Activated naive CD8-positive, alpha-beta T cell treated with anti-CD3 and anti-CD28 coated beads for 36 hours (primary cell): ENCODE results near the gene BLOC1S3. TPM values are rescaled to one million over a fixed set of nuclear protein-coding genes. Genes with fewer than 3 reads are reported as not detected.

Experiments
- DNase-seq: peaks from one replicate; pipeline ENCODE4 v3.0.0; 2021
- H3K27ac Mint-ChIP-seq: one replicate; pipeline ENCODE4 v1.8.0; 2022; ENCODE audit warnings: mild to moderate bottlenecking, moderate library complexity, mixed read lengths
- H3K27me3 Mint-ChIP-seq: one replicate; pipeline ENCODE4 v1.8.0; 2022; ENCODE audit warnings: mild to moderate bottlenecking, mixed read lengths
- H3K36me3 Mint-ChIP-seq: one replicate; pipeline ENCODE4 v1.8.0; 2021; ENCODE audit warnings: mild to moderate bottlenecking, mixed read lengths
- H3K4me1 Mint-ChIP-seq: one replicate; pipeline ENCODE4 v1.8.0; 2021; ENCODE audit warnings: mixed read lengths
- H3K4me3 Mint-ChIP-seq: one replicate; pipeline ENCODE4 v1.8.0; 2022; ENCODE audit warnings: mild to moderate bottlenecking, moderate library complexity, mixed read lengths
- H3K9me3 Mint-ChIP-seq: one replicate; pipeline ENCODE4 v1.8.0; 2022; ENCODE audit warnings: mixed read lengths
- total RNA-seq, 2 experiments: library from RNA; stranded (reverse); gene quantifications; one replicate each; pipeline ENCODE4 v1.2.3, GENCODE V29; 2021

BLOC1S3 gene
- total RNA-seq, 2 experiments from 2014 or later = 10.5 to 13.3 TPM

DNA sequence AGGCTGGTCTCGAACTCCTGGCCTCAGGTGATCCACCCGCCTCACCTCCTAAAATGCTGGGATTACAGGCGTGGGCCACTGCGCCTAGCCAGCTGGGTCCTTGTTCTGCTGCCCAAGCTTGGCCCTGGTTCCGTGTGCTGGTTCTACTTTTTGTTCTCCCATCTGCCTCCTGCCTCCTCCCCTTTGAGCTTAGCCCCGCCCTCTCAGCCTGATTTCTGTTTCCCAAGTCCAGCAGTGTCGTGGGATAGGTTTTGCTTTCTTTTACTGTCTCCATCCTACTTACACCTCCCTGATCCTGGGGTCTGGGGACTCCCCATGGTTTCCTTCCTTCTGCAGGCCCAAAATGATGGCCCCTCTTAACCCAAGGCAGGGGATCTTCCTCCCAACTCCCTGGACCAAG lies 2.4 kb downstream of the BLOC1S3 start:
- no peaks in the 10 kb centered on the region for H3K9me3 Mint-ChIP-seq
- no peaks in the 10 kb centered on the region for H3K27me3 Mint-ChIP-seq
- peaks cover 15% of the 10 kb centered on the region for H3K4me1 Mint-ChIP-seq
- peaks cover 2% of the 10 kb centered on the region for H3K36me3 Mint-ChIP-seq
- peak overlapping the region; percentile 48 for H3K4me3 Mint-ChIP-seq
- H3K27ac Mint-ChIP-seq = peak overlapping the region; percentile 52
- no peak for DNase-seq

DNA sequence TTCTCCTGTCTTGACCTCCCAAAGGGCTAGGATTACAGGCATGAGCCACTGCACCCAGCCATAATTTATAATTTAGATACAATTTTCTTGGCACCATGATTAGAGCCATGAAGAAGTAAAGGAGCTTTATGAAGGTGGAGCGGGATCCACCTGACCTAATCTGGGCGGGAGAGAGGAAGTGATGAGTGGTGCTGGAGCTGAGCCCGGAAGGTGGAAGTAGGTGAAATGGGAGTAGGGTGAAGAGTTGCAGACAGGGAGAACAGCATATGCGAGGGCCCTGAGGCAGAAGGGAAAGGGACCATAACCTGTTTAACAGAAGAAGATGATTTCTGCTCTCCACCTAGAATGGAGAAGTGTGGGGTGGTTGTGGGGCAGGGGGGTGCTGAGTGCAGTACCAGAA lies 4.2 kb downstream of the BLOC1S3 start:
- Mint-ChIP-seq H3K36me3 (peaks cover 2% of the 10 kb centered on the region), H3K27me3 (no peaks in the 10 kb centered on the region), H3K4me3 (no peak overlapping the region), H3K4me1 (peaks cover 18% of the 10 kb centered on the region), H3K9me3 (no peaks in the 10 kb centered on the region), H3K27ac (no peak overlapping the region)
- no peak for DNase-seq

DNA sequence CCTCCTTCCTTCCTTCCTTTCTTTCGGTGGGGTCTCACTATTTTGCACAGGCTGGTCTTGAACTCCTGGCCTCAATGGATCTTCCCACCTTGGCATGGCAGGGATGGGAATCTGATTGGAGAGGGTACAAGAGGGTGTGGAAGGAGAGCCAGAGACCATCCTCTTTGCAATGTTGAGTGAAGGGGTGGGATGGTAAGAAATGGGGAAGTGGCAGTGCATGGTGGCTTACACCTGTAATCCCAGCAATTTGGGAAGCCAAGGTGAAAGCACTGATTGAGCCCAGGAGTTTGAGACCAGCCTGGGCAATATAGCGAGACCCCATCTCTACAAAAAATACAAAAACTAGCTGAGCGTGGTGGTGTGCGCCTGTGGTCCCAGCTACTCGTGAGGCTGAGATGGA lies 5.5 kb downstream of the BLOC1S3 start:
- Mint-ChIP-seq H3K4me3 (no peak overlapping the region), H3K27ac (no peak overlapping the region), H3K27me3 (no peaks in the 10 kb centered on the region), H3K9me3 (no peaks in the 10 kb centered on the region), H3K4me1 (peaks cover 18% of the 10 kb centered on the region), H3K36me3 (peaks cover 2% of the 10 kb centered on the region)
- no peak for DNase-seq

DNA sequence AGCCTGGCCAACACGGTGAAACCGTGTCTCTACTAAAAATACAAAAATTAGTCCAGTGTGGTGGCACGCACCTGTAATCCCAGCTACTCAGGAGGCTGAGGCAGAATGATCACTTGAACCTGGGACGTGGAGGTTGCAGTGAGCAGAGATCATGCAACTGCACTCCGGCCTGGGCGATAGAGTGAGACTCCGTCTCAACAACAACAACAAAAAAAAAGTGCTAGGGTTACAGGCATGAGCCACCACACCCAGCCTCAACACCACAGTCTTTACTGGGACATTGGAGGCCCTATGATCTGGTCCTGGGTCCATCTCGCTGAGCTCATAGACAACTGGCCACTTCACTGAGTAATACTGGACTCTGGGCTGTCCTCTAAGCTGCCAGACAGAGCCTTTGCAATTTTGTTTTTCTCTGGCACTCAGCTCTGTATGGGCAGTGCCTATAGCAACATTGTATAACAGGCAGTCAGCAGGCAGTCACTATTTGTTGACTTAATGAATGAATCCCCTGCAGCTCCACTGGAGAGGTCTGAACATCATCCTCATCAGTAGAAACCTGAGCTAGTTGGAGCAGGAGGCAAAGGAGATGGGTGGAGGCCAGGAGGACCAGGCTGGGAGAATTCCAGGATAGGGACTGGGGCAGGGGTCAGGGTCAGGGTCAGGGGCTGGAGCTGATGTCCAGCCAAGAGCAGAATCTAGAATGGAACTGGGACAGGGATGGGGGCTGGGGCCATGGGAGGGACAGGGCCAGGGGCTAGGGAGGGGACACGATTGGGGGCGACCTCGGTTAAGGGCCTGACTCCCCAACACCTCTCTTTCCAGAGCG lies 8.1 kb downstream of the BLOC1S3 start:
- Mint-ChIP-seq H3K27me3 (no peaks in the 10 kb centered on the region), H3K4me3 (no peak overlapping the region), H3K36me3 (no peaks in the 10 kb centered on the region), H3K27ac (no peak overlapping the region), H3K4me1 (peaks cover 10% of the 10 kb centered on the region), H3K9me3 (no peaks in the 10 kb centered on the region)
- no peak for DNase-seq

DNA sequence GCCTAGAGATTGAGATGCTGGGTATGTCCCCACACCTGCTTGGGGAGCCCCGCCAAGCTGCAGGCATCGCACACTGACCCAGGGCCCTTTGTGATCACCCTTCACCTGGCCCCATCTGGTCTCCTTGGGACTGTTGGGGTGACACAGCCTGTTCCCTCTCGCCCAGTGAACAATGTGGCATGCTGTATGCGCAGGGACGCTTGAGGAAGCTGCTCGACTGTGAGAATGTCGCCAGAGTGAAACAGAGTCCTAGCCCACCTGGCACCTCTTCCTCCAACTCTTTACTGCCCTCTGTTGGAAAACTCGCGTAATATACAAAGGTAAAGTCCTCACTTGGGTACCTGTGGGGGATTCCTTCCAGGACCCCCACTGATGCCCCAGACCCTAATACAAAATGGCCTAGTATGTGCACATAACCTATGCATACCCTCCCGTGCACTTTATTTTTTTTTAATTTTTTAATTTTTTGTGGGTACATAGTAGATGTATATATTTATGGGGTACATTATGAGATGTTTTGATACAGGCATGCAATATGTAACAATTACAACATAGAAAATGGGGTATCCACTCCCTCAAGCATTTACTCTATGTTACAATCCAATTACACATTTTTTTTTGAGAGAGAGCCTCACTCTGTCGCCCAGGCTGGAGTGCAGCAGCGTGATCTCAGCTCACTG lies 9.0 kb downstream of the BLOC1S3 start:
- no peak for DNase-seq
- Mint-ChIP-seq H3K36me3 (no peaks in the 10 kb centered on the region), H3K27ac (no peak overlapping the region), H3K4me1 (peaks cover 10% of the 10 kb centered on the region), H3K9me3 (no peaks in the 10 kb centered on the region), H3K27me3 (no peaks in the 10 kb centered on the region), H3K4me3 (no peak overlapping the region)

DNA sequence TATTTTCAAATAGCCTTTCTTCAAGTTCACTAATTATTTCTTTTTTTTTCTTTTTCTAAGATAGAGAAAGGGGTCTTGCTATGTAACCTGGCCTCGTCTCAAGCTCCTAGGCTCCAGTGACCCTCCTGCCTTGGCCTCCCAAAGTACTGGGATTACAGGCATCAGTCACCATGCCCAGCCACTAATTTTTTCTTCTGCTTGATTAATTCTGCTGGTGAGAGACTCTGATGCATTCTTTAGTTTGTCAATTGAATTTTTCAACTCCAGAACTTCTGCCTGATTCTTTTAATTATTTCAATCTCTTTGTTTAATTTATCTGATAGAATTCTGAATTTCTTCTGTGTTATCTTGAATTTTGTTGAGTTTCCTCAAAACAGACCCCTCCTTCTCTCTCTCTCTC lies 11.4 kb downstream of the BLOC1S3 start:
- Mint-ChIP-seq H3K27ac (no peak overlapping the region), H3K36me3 (no peaks in the 10 kb centered on the region), H3K4me1 (peaks cover 5% of the 10 kb centered on the region), H3K9me3 (no peaks in the 10 kb centered on the region), H3K27me3 (no peaks in the 10 kb centered on the region), H3K4me3 (no peak overlapping the region)
- DNase-seq = no peak

DNA sequence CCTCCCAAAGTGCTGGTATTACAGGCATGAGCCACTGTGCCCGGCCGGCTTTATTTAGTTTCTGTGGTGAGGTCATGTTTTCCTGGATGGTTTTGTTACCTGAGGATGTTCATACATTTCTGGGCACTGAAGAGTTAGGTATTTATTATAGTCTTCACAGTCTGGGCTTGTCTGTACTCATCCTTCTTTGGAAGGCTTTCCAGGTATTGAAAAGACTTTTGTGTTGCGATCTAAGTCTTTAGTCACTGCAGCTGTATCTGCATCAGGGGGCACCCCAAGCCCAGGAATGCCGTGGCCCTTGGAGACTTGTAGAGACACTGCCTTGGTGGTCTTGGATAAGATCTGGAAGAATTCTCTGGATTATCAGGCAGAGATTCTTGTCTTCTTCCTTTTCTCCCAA lies 12.8 kb downstream of the BLOC1S3 start:
- Mint-ChIP-seq H3K27me3 (no peaks in the 10 kb centered on the region), H3K4me1 (peaks cover 4% of the 10 kb centered on the region), H3K9me3 (no peaks in the 10 kb centered on the region), H3K36me3 (no peaks in the 10 kb centered on the region), H3K4me3 (no peak overlapping the region), H3K27ac (no peak overlapping the region)
- DNase-seq = no peak

DNA sequence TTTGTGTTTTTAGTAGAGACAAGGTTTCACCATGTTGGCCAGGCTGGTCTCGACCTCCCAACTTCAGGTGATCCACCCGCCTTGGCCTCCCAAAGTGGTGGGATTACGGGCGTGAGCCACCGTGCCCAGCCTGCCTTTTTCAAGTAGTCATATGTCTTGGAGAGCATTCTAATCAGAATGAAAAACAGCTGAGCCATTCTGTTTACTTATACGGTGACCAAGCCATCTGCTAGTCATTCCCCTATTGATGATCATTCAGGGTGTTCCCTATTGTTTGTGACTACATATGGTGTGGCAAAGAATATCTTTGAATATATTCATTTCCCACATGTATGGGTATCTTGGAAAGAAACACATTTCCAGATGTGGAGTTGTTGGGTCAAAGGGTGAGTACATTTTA lies 17.2 kb downstream of the BLOC1S3 start:
- Mint-ChIP-seq H3K4me1 (no peaks in the 10 kb centered on the region), H3K27ac (no peak overlapping the region), H3K27me3 (no peaks in the 10 kb centered on the region), H3K9me3 (no peaks in the 10 kb centered on the region), H3K4me3 (no peak overlapping the region), H3K36me3 (no peaks in the 10 kb centered on the region)
- no peak for DNase-seq

DNA sequence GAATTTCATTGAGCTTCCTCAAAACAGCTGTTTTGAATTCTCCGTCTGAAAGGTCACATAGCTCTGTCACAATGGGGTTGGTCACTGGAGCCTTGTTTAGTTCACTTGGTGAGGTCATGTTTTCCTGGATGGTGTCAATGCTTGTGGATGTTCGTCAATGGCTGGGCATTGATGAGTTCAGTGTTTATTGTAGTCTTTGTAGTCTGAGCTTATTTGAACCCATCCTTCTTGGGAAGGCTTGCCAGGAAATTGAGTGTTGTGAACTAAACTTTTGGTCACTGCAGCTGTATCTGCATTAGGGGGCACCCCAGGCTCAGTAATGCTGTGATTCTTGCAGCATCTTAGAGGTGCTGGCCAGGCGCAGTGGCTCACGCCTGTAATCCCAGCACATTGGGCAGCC lies 22.0 kb downstream of the BLOC1S3 start:
- no peaks in the 10 kb centered on the region for H3K27me3 Mint-ChIP-seq

DNA sequence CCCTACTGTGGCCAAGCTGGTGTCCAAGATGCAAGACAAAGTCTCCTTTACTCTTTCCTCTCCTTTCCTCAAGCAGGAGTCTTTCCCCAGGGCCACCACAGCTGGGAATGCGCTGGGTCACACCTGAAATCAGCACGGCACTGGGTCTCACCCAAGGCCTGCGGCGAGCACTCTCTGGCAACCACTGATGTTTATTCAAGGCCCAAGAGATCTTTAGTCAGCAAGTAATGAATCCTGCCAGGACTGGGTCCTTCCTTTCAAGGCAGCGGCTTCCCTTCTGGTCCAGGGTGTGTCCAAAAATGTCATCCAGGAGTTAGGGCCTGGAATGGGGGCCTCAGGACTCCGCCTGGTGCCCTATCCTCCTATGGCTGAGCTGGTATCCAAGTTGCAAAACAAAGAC lies 24.1 kb downstream of the BLOC1S3 start:
- Mint-ChIP-seq H3K27me3 (no peaks in the 10 kb centered on the region), H3K4me3 (no peak overlapping the region)

More for the DNA sequence above, 22.0 kb downstream of the BLOC1S3 start:
- no peak for DNase-seq
- no peaks in the 10 kb centered on the region for H3K9me3 Mint-ChIP-seq
- no peaks in the 10 kb centered on the region for H3K4me1 Mint-ChIP-seq
- H3K4me3 Mint-ChIP-seq = no peak overlapping the region
- H3K36me3 Mint-ChIP-seq = no peaks in the 10 kb centered on the region
- no peak overlapping the region for H3K27ac Mint-ChIP-seq

DNA sequence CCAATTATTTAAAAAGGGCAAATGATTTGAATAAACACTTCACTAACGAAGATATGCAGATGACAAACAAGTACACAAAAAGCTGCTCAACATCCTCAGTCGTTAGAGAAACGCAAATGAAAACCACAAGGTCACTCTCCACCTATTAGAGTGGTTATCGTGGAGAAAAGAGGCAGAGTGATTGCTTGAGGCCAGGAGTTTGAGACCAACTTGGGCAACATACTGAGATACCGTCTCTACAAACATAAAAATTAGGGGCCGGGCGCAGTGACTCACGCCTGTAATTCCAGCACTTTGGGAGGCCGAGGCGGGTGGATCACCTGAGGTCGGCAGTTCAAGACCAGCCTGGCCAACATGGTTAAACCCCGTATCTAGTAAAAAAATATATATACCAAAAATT lies 27.2 kb downstream of the BLOC1S3 start:
- no peak for DNase-seq
- Mint-ChIP-seq H3K27ac (no peak overlapping the region), H3K4me1 (no peaks in the 10 kb centered on the region), H3K36me3 (no peaks in the 10 kb centered on the region), H3K27me3 (peaks cover 2% of the 10 kb centered on the region), H3K4me3 (no peak overlapping the region), H3K9me3 (no peaks in the 10 kb centered on the region)

More for the DNA sequence above, 24.1 kb downstream of the BLOC1S3 start:
- no peak for DNase-seq
- Mint-ChIP-seq H3K27ac (no peak overlapping the region), H3K9me3 (no peaks in the 10 kb centered on the region), H3K36me3 (no peaks in the 10 kb centered on the region), H3K4me1 (no peaks in the 10 kb centered on the region)

DNA sequence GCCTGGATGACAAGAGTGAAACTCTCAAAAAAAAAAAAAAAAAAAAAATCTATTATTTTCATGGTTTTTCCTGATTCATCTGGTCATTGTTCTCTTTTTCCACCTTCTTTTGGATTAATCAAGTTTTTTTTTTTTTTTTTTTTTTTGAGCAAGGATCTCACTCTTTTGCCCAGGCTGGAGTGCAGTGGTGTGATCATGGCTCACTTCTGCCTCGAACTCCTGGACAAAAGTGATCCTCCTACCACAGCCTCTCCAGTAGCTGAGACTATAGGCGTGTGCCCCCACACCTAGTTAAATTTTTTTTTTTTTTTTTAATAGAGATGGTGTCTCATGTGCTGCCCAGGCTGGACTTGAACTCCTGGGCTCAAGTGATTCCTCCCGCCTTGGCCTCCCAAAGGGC lies 27.7 kb downstream of the BLOC1S3 start:
- Mint-ChIP-seq H3K4me3 (no peak overlapping the region), H3K27ac (no peak overlapping the region), H3K9me3 (no peaks in the 10 kb centered on the region), H3K27me3 (peaks cover 7% of the 10 kb centered on the region), H3K36me3 (no peaks in the 10 kb centered on the region), H3K4me1 (peaks cover 2% of the 10 kb centered on the region)
- no peak for DNase-seq

DNA sequence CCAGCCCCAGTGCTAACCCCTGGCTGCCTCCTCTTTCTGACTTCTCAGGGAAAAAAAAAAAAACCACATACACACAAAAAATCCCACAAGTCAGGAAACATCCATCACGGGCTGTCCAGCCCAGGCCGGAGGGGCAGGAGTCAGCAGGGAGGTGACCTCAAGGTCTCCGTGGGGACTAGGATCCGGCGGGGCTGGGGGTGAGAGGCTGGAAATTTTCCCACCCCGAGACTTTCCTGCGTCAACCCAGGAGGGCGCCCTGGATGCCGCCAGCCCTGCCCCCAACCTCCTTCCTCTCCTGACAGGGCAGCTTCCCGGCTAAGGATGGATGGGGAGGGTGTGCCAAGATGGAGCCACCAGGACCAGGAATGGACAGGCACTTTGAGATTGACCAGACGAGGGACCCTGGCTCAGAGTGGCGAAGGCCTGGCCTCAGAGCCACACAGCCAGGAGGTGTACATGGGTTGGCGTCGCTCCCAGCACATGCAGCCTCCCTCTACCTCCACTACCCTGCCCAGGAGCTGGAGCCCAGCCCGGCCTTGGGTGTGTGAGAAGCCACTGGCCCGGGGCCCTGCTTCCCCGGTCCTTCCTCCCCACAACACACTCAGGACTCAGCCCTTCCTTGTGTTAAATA lies 33.3 kb downstream of the BLOC1S3 start:
- H3K4me1 Mint-ChIP-seq = peaks cover 5% of the 10 kb centered on the region
- H3K27ac Mint-ChIP-seq = no peak overlapping the region

DNA sequence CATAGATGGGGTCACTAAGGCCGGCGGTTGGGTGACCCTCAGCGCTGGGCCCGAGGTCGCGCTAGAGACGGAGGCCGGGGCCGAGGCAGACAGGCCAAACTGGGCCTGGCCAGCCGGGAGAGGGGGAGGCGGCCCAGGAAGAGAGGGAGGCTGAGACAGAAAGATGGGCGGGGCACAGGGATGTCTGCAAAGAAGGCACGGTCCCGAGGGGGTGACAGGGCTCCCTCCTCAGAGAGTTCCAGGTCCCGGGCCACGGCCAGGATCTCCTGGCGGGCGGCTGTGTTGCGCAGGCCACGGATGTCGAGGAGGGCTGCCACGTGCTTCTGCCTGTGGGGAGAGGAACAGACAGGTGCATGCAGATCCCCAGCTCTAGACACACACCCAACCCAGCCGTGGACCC lies 34.4 kb downstream of the BLOC1S3 start:
- H3K36me3 Mint-ChIP-seq = no peaks in the 10 kb centered on the region
- no peak overlapping the region for H3K27ac Mint-ChIP-seq

More for the DNA sequence above, 33.3 kb downstream of the BLOC1S3 start:
- Mint-ChIP-seq H3K4me3 (no peak overlapping the region), H3K9me3 (no peaks in the 10 kb centered on the region), H3K36me3 (no peaks in the 10 kb centered on the region), H3K27me3 (peaks cover 54% of the 10 kb centered on the region)
- DNase-seq = no peak

DNA sequence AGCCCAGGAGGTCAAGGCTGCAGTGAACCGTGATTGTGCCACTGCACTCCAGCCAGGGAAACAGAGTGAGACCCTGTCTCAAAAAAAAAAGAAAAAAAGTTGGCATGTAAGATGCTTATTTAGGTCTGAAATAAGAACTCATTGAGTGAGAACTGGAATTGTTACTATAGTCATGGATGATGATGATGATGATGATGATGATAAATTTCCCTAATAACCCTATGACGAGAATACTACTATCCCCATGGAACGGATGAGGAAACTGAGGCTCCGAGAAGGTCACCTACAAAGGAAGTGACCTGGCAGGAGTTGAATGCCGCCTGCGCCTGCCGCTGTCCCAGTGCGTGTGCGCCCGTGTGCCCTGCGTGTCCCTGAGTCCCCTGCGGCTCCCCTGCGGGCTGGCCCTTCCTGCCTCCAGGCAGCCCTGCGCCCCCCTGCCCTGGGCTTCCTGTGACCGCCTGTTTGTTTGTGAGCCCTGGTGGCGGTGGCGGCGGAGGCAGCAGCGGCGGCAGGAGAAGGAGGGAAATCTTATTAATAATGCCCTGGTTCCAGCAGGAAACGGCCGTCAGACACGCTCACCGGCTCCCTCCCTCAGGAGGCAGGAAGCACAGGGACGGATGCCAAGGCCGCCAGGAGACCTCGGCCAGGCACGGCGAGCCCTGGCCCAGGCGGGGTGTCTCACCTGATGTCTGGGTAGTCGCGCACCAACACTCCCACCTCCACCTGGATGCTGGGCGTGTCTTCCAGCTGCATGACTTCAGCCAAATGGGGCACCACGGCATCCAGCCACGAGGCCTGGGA lies 37.0 kb downstream of the BLOC1S3 start:
- Mint-ChIP-seq H3K9me3 (no peaks in the 10 kb centered on the region), H3K36me3 (no peaks in the 10 kb centered on the region), H3K4me1 (peaks cover 5% of the 10 kb centered on the region), H3K27ac (no peak overlapping the region), H3K4me3 (no peak overlapping the region), H3K27me3 (peaks cover 81% of the 10 kb centered on the region)
- no peak for DNase-seq

More for the DNA sequence above, 34.4 kb downstream of the BLOC1S3 start:
- H3K9me3 Mint-ChIP-seq = no peaks in the 10 kb centered on the region
- no peak for DNase-seq
- H3K4me1 Mint-ChIP-seq = peaks cover 5% of the 10 kb centered on the region
- no peak overlapping the region for H3K4me3 Mint-ChIP-seq
- peaks cover 64% of the 10 kb centered on the region for H3K27me3 Mint-ChIP-seq
